Adrenal gland (tissue), 12 donors: Measurements from ENCODE around the gene SOBP. TPM values are rescaled to one million over a fixed set of nuclear protein-coding genes. Genes with fewer than 3 reads are reported as not detected.

Experiments used
- DNase-seq, 7 donors: peaks; one replicate each; pipeline ENCODE4 v3.0.0-alpha.2; 2019 to 2020
- H3K27ac ChIP-seq, 5 donors: fragments of 200-600 bp; sonication (generic) in 4 of 5; 1 replicate in 3 of 5; 2 replicates in 2 of 5; pipeline versions ENCODE4 v1.5.1 to v1.8.0; 2016 to 2020; ENCODE audit warnings: mild to moderate bottlenecking in 1 of 5
- H3K27me3 ChIP-seq: fragments of 200-600 bp; 2 replicates; pipeline ENCODE4 v1.8.0; 2021
- H3K36me3 ChIP-seq, 2 donors: fragments of 200-600 bp; replicated peaks in 1 of 2; 1 replicate in 1 of 2; 2 replicates in 1 of 2; pipeline versions ENCODE4 v1.5.1 to v1.8.0; 2018 to 2022
- H3K4me1 ChIP-seq, 2 donors: fragments of 200-600 bp; replicated peaks in 1 of 2; 1 replicate in 1 of 2; 2 replicates in 1 of 2; pipeline versions ENCODE4 v1.5.1 to v1.8.0; 2018 to 2021
- H3K4me3 ChIP-seq, 4 donors: fragments of 200-600 bp; sonication (generic) in 3 of 4; one replicate each; pipeline ENCODE4 v1.5.1; 2016 to 2018
- H3K9me3 ChIP-seq, 3 donors: fragments of 200-600 bp; sonication (generic) in 1 of 3; replicated peaks in 1 of 3; 1 replicate in 2 of 3; 2 replicates in 1 of 3; pipeline versions ENCODE4 v1.5.1 to v1.8.0; 2016 to 2021
- CTCF ChIP-seq, 6 experiments: fragments of 450-650 bp in 4 of 6; fragments of 200-600 bp in 2 of 6; sonication (generic) in 1 of 6; IDR thresholded peaks; 1 replicate in 5 of 6; 2 replicates in 1 of 6; pipeline versions ENCODE4 v1.5.1 to v1.8.0; 2016 to 2021; ENCODE audit warnings: antibody characterized with exemption in 6 of 6, mild to moderate bottlenecking in 2 of 6, moderate library complexity in 1 of 6
- POLR2A ChIP-seq, 2 donors: fragments of 450-650 bp; IDR thresholded peaks; one replicate each; pipeline ENCODE4 v1.6.1; 2017; ENCODE audit warnings: antibody characterized with exemption in 2 of 2, mild to moderate bottlenecking in 2 of 2, moderate library complexity in 1 of 2
- WGBS, 4 donors: extraction: QIAGEN DNeasy Blood & Tissue Kit in 2 of 4; methylation state at CpG; one replicate each; pipeline versions ENCODE4 v1.1.5 to v1.1.7; 2013 to 2017; 5-methylcytosine and 5-hydroxymethylcytosine counted together
- intact Hi-C, 2 donors: fragments of 100-400 bp; cut with DNase I; formaldehyde crosslinking; loops; one replicate each; pipeline versions ENCODE4 v1.14.1 to v1.15.0; 2022 to 2023
- polyA plus RNA-seq, 3 donors: library from polyadenylated mRNA; stranded (reverse); fragments of 200-250 nt in 2 of 3; fragments of 350-450 nt in 1 of 3; fragmentation: Illumina TruSeq in 1 of 3; extraction: RNeasy Lipid Tissue Mini Kit (QIAGEN cat#74804) in 1 of 3; gene quantifications; one replicate each; pipeline ENCODE4 v1.2.3, GENCODE V29; 2013 to 2014
- total RNA-seq, 9 donors: library from RNA; depleted of rRNA in 4 of 9; stranded (reverse); fragments of >200 nt in 4 of 9; fragments of 120-200 nt in 1 of 9; fragmentation: NEBNext Ultra II Directional in 1 of 9; extraction: Animal tissue kit (Norgen Biotek cat#: 25700) in 1 of 9; gene quantifications; one replicate each; pipeline versions ENCODE4 v1.1.0 to v1.2.4, GENCODE V29; 2013 to 2023
- donor health status: healthy with polysubstance abuse.
- donor health status: Bipolar disorder and iron deficiency.
- donor health status: DM: yes; HTN: yes; CAD: no.
- donor health status: DM: no; HTN: no; CAD: no.
- donor health status: DM: no; HTN: no; CAD: no.
- donor health status: DM: yes; HTN: yes; CAD: no.

SOBP gene
- total and polyA plus RNA-seq, 12 donors, result 5.6 to 25.6 (median 12.5) TPM

GRCh38 chr6:107554918-107555317, 65.0 kb downstream of the SOBP start:
- Histone ChIP-seq H3K4me1 (peaks cover 0 to 9% of the 10 kb centered on the region in 2 donors), H3K4me3 (no peak overlapping the region), H3K9me3 (no peaks in the 10 kb centered on the region), H3K27me3 (no peaks in the 10 kb centered on the region), H3K27ac (no peak overlapping the region), H3K36me3 (no peaks in the 10 kb centered on the region)
- intact Hi-C loops, result no loop called here
- no peak for TF ChIP-seq POLR2A (IDR thresholded peaks at IDR 0.05)
- no peak for TF ChIP-seq CTCF (IDR thresholded peaks at IDR 0.05)
- DNase-seq, result no peak
- WGBS, 4 donors, result 89 to 97% (median 93%) methylated on average over 3 of the region's 3 CpGs

GRCh38 chr6:107555449-107555848, 65.5 kb downstream of the SOBP start:
- no peaks in the 10 kb centered on the region for H3K27me3 ChIP-seq
- H3K9me3 ChIP-seq, result no peaks in the 10 kb centered on the region
- TF ChIP-seq CTCF (IDR thresholded peaks at IDR 0.05) (no peak), POLR2A (IDR thresholded peaks at IDR 0.05) (no peak)
- peaks cover 0 to 11% of the 10 kb centered on the region in 2 donors for H3K4me1 ChIP-seq
- H3K27ac ChIP-seq, result no peak overlapping the region
- 91 to 98% (median 93%) methylated on average over 7 of the region's 7 CpGs for WGBS, 4 donors
- peak in 1 of 7 donors; percentile 70 for DNase-seq
- intact Hi-C loops, result no loop called here
- no peak overlapping the region for H3K4me3 ChIP-seq
- H3K36me3 ChIP-seq, result no peaks in the 10 kb centered on the region

GRCh38 chr6:107556082-107556481, 66.2 kb downstream of the SOBP start:
- peaks cover 0 to 17% of the 10 kb centered on the region in 2 donors for H3K4me1 ChIP-seq

GRCh38 chr6:107557698-107558097, 67.8 kb downstream of the SOBP start:
- no peaks in the 10 kb centered on the region for H3K27me3 ChIP-seq
- H3K27ac ChIP-seq, result no peak overlapping the region
- H3K4me3 ChIP-seq, result no peak overlapping the region
- no peak for DNase-seq
- no peaks in the 10 kb centered on the region for H3K36me3 ChIP-seq
- no peak for TF ChIP-seq CTCF (IDR thresholded peaks at IDR 0.05)
- TF ChIP-seq POLR2A (IDR thresholded peaks at IDR 0.05), result no peak
- peaks cover 0 to 20% of the 10 kb centered on the region in 2 donors for H3K4me1 ChIP-seq
- intact Hi-C loops, result no loop called here
- H3K9me3 ChIP-seq, result no peaks in the 10 kb centered on the region

More at GRCh38 chr6:107556082-107556481, 66.2 kb downstream of the SOBP start:
- no peaks in the 10 kb centered on the region for H3K36me3 ChIP-seq
- H3K27ac ChIP-seq, result peak overlapping the region in 1 of 5 donors; percentile 27
- no peaks in the 10 kb centered on the region for H3K27me3 ChIP-seq
- no peaks in the 10 kb centered on the region for H3K9me3 ChIP-seq
- TF ChIP-seq CTCF (IDR thresholded peaks at IDR 0.05), result no peak
- TF ChIP-seq POLR2A (IDR thresholded peaks at IDR 0.05), result no peak
- intact Hi-C loops, result no loop called here
- DNase-seq, result no peak
- H3K4me3 ChIP-seq, result no peak overlapping the region
